Mesendoderm (in vitro differentiated cells): ENCODE results near the gene HRH1.

Experiments
- DNase-seq: peaks from one replicate; pipeline ENCODE4 v3.0.0; 2013
- H2AK5ac ChIP-seq: 2 replicates; pipeline ENCODE4 v1.6.1; 2013; ENCODE audit warnings: low read length, inconsistent platforms
- H2BK120ac ChIP-seq: 2 replicates; pipeline ENCODE4 v1.6.1; 2013; ENCODE audit warnings: low read depth, mild to moderate bottlenecking, low read length, moderate library complexity, mixed read lengths
- H2BK15ac ChIP-seq: replicated peaks from 2 replicates; pipeline ENCODE4 v1.6.1; 2013; ENCODE audit warnings: low read depth, mild to moderate bottlenecking, moderate library complexity
- H2BK5ac ChIP-seq: 2 replicates; pipeline ENCODE4 v1.6.1; 2013; ENCODE audit warnings: low read length, inconsistent platforms
- H3K18ac ChIP-seq: 2 replicates; pipeline ENCODE4 v1.6.1; 2013; ENCODE audit warnings: mild to moderate bottlenecking, low read length, mixed read lengths
- H3K23ac ChIP-seq: one replicate; pipeline ENCODE4 v1.6.1; 2013; ENCODE audit warnings: low read length
- H3K27ac ChIP-seq: 2 replicates; pipeline ENCODE4 v1.5.1; 2013; ENCODE audit warnings: low read depth, mild to moderate bottlenecking, inconsistent platforms, low read length, moderate library complexity
- H3K27me3 ChIP-seq: 2 replicates; pipeline ENCODE4 v1.6.1; 2013; ENCODE audit warnings: low read length, control low read depth, mild to moderate bottlenecking, inconsistent platforms; ENCODE audit not compliant: insufficient read depth, poor library complexity
- H3K36me3 ChIP-seq: 2 replicates; pipeline ENCODE4 v1.6.1; 2013; ENCODE audit warnings: low read length, inconsistent platforms; ENCODE audit not compliant: control insufficient read depth, insufficient read depth
- H3K4ac ChIP-seq: one replicate; pipeline ENCODE4 v1.6.1; 2013; ENCODE audit warnings: low read depth, mild to moderate bottlenecking, low read length, moderate library complexity
- H3K4me1 ChIP-seq: 2 replicates; pipeline ENCODE4 v1.6.1; 2013; ENCODE audit warnings: low read depth, low read length, inconsistent platforms; ENCODE audit not compliant: control insufficient read depth
- H3K4me2 ChIP-seq: 2 replicates; pipeline ENCODE4 v1.6.1; 2013; ENCODE audit warnings: low read length
- H3K4me3 ChIP-seq: 2 replicates; pipeline ENCODE4 v1.5.1; 2013; ENCODE audit warnings: mild to moderate bottlenecking, low read length
- H3K56ac ChIP-seq: one replicate; pipeline ENCODE4 v1.6.1; 2013; ENCODE audit warnings: low read length
- H3K79me1 ChIP-seq: 2 replicates; pipeline ENCODE4 v1.6.1; 2013; ENCODE audit warnings: low read length, inconsistent platforms
- H3K79me2 ChIP-seq: 2 replicates; pipeline ENCODE4 v1.6.1; 2013; ENCODE audit warnings: mild to moderate bottlenecking, low read length; ENCODE audit not compliant: control insufficient read depth, insufficient read depth
- H3K9ac ChIP-seq: 2 replicates; pipeline ENCODE4 v1.6.1; 2013; ENCODE audit warnings: low read length, inconsistent platforms
- H4K5ac ChIP-seq: one replicate; pipeline ENCODE4 v1.6.1; 2013; ENCODE audit warnings: low read length
- H4K8ac ChIP-seq: one replicate; pipeline ENCODE4 v1.6.1; 2013; ENCODE audit warnings: low read depth, mild to moderate bottlenecking, control low read depth, low read length, moderate library complexity
- WGBS: extraction: QIAGEN DNeasy Blood & Tissue Kit; methylation state at CpG from one replicate; pipeline ENCODE4 v1.1.7; 2013; ENCODE audit warnings: low lambda C conversion rate, missing lambda C conversion rate; ENCODE audit not compliant: insufficient coverage; ENCODE audit errors: extremely low coverage; 5-methylcytosine and 5-hydroxymethylcytosine counted together

HRH1 gene

GRCh38 chr3:11224870-11225229, 70.6 kb downstream of the HRH1 start:
- Histone ChIP-seq H2BK120ac (no peak overlapping the region), H2BK5ac (no peak overlapping the region), H3K4me3 (no peak overlapping the region), H3K27me3 (no peaks in the 10 kb centered on the region), H3K56ac (no peak overlapping the region), H2BK15ac (no peak overlapping the region), H3K23ac (no peak overlapping the region), H3K9ac (no peak overlapping the region), H3K4ac (no peak overlapping the region), H3K4me1 (no peaks in the 10 kb centered on the region), H4K8ac (no peak overlapping the region), H3K18ac (no peak overlapping the region), H3K79me2 (no peaks in the 10 kb centered on the region), H2AK5ac (no peak overlapping the region), H3K36me3 (no peaks in the 10 kb centered on the region), H3K27ac (no peak overlapping the region), H3K4me2 (no peak overlapping the region), H3K79me1 (no peaks in the 10 kb centered on the region), H4K5ac (no peak overlapping the region)
- WGBS: no CpG with 5 or more reads among the region's 3 CpGs
- DNase-seq: no peak

GRCh38 chr3:11226042-11226370, 71.7 kb downstream of the HRH1 start:
- no peak overlapping the region for H3K27ac ChIP-seq
- DNase-seq: no peak
- H3K4me1 ChIP-seq: no peaks in the 10 kb centered on the region
- H3K36me3 ChIP-seq: no peaks in the 10 kb centered on the region
- H2AK5ac ChIP-seq: no peak overlapping the region
- no peak overlapping the region for H3K56ac ChIP-seq
- no CpG with 5 or more reads among the region's 6 CpGs for WGBS
- H3K79me1 ChIP-seq: no peaks in the 10 kb centered on the region
- H3K79me2 ChIP-seq: no peaks in the 10 kb centered on the region
- no peak overlapping the region for H2BK5ac ChIP-seq
- H2BK15ac ChIP-seq: no peak overlapping the region
- no peak overlapping the region for H3K9ac ChIP-seq
- no peak overlapping the region for H3K23ac ChIP-seq
- H4K5ac ChIP-seq: no peak overlapping the region
- no peaks in the 10 kb centered on the region for H3K27me3 ChIP-seq
- no peak overlapping the region for H3K4me2 ChIP-seq
- no peak overlapping the region for H2BK120ac ChIP-seq
- no peak overlapping the region for H3K4me3 ChIP-seq
- no peak overlapping the region for H4K8ac ChIP-seq
- no peak overlapping the region for H3K18ac ChIP-seq
- H3K4ac ChIP-seq: no peak overlapping the region

GRCh38 chr3:11228041-11228440, 73.7 kb downstream of the HRH1 start:
- H3K4ac ChIP-seq: no peak overlapping the region
- WGBS: no CpG with 5 or more reads among the region's 4 CpGs
- H3K36me3 ChIP-seq: no peaks in the 10 kb centered on the region
- H3K56ac ChIP-seq: no peak overlapping the region
- H3K4me3 ChIP-seq: no peak overlapping the region
- no peak overlapping the region for H3K23ac ChIP-seq
- H2BK15ac ChIP-seq: no peak overlapping the region
- no peak overlapping the region for H3K18ac ChIP-seq
- no peak overlapping the region for H3K9ac ChIP-seq
- H2AK5ac ChIP-seq: no peak overlapping the region
- no peak overlapping the region for H3K4me2 ChIP-seq
- no peak overlapping the region for H4K5ac ChIP-seq
- H3K79me2 ChIP-seq: no peaks in the 10 kb centered on the region
- no peak overlapping the region for H2BK5ac ChIP-seq
- no peak overlapping the region for H4K8ac ChIP-seq
- no peak overlapping the region for H2BK120ac ChIP-seq
- no peak overlapping the region for H3K27ac ChIP-seq
- no peaks in the 10 kb centered on the region for H3K79me1 ChIP-seq
- DNase-seq: no peak
- H3K27me3 ChIP-seq: no peaks in the 10 kb centered on the region
- H3K4me1 ChIP-seq: no peaks in the 10 kb centered on the region

DNA sequence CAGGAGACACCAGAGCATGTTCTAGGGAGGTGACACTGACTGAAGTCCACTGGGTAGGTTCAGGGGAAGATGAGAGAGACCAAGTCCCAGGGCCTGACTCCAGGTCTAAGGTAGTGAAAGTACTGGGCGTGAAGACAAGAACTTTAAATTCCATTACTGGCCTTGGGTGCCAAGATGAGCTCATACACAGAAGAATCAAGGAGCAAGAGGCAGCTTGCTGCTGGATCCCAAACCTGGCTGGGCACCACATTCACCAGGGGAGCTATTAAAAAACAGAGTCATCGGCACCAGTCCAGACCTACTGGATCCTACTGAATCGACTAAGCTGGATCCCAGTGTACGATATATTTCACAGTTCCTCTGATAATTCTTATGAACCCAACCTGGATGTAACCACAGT, 75.8 kb downstream of the HRH1 start:
- no peaks in the 10 kb centered on the region for H3K79me1 ChIP-seq
- H2BK15ac ChIP-seq: no peak overlapping the region
- no peak overlapping the region for H3K27ac ChIP-seq
- no peak overlapping the region for H3K4me3 ChIP-seq
- no peak overlapping the region for H3K4ac ChIP-seq
- H3K79me2 ChIP-seq: no peaks in the 10 kb centered on the region
- no peak overlapping the region for H3K56ac ChIP-seq
- H3K9ac ChIP-seq: no peak overlapping the region
- H4K5ac ChIP-seq: no peak overlapping the region
- H3K4me2 ChIP-seq: no peak overlapping the region
- H3K4me1 ChIP-seq: no peaks in the 10 kb centered on the region
- no peak overlapping the region for H2BK5ac ChIP-seq
- no peak overlapping the region for H3K18ac ChIP-seq
- no peak overlapping the region for H2AK5ac ChIP-seq
- no peak overlapping the region for H2BK120ac ChIP-seq
- H3K36me3 ChIP-seq: no peaks in the 10 kb centered on the region
- no CpG with 5 or more reads among the region's 4 CpGs for WGBS
- no peak overlapping the region for H3K23ac ChIP-seq
- no peak overlapping the region for H4K8ac ChIP-seq
- DNase-seq: no peak
- no peaks in the 10 kb centered on the region for H3K27me3 ChIP-seq

GRCh38 chr3:11230832-11231231, 76.5 kb downstream of the HRH1 start:
- WGBS: no CpG with 5 or more reads among the region's 3 CpGs

GRCh38 chr3:11235385-11235784, 81.1 kb downstream of the HRH1 start:
- no peak overlapping the region for H2BK5ac ChIP-seq
- H3K27ac ChIP-seq: no peak overlapping the region
- no peaks in the 10 kb centered on the region for H3K79me2 ChIP-seq
- H2AK5ac ChIP-seq: no peak overlapping the region
- H3K4me1 ChIP-seq: no peaks in the 10 kb centered on the region
- H3K79me1 ChIP-seq: no peaks in the 10 kb centered on the region
- no peak overlapping the region for H3K4ac ChIP-seq
- no peaks in the 10 kb centered on the region for H3K27me3 ChIP-seq
- no CpG with 5 or more reads among the region's 8 CpGs for WGBS
- H3K9ac ChIP-seq: no peak overlapping the region
- no peak overlapping the region for H3K56ac ChIP-seq
- no peak overlapping the region for H4K5ac ChIP-seq
- no peak overlapping the region for H3K4me3 ChIP-seq
- H2BK120ac ChIP-seq: no peak overlapping the region
- no peak overlapping the region for H3K23ac ChIP-seq
- H3K36me3 ChIP-seq: no peaks in the 10 kb centered on the region
- no peak overlapping the region for H4K8ac ChIP-seq
- H3K18ac ChIP-seq: no peak overlapping the region
- H2BK15ac ChIP-seq: no peak overlapping the region
- H3K4me2 ChIP-seq: no peak overlapping the region
- DNase-seq: no peak

More at GRCh38 chr3:11230832-11231231, 76.5 kb downstream of the HRH1 start:
- H3K23ac ChIP-seq: no peak overlapping the region
- H3K56ac ChIP-seq: no peak overlapping the region
- DNase-seq: no peak
- no peaks in the 10 kb centered on the region for H3K4me1 ChIP-seq
- no peak overlapping the region for H4K5ac ChIP-seq
- H2BK15ac ChIP-seq: no peak overlapping the region
- H3K9ac ChIP-seq: no peak overlapping the region
- no peaks in the 10 kb centered on the region for H3K36me3 ChIP-seq
- no peak overlapping the region for H4K8ac ChIP-seq
- H2AK5ac ChIP-seq: no peak overlapping the region
- H3K27ac ChIP-seq: no peak overlapping the region
- H3K27me3 ChIP-seq: no peaks in the 10 kb centered on the region
- no peak overlapping the region for H2BK5ac ChIP-seq
- H3K18ac ChIP-seq: no peak overlapping the region
- no peaks in the 10 kb centered on the region for H3K79me2 ChIP-seq
- no peak overlapping the region for H2BK120ac ChIP-seq
- H3K79me1 ChIP-seq: no peaks in the 10 kb centered on the region
- H3K4ac ChIP-seq: no peak overlapping the region
- H3K4me2 ChIP-seq: no peak overlapping the region
- H3K4me3 ChIP-seq: no peak overlapping the region
